ENCODE measurements around the gene DDAH2.

Gene DDAH2, protein sequence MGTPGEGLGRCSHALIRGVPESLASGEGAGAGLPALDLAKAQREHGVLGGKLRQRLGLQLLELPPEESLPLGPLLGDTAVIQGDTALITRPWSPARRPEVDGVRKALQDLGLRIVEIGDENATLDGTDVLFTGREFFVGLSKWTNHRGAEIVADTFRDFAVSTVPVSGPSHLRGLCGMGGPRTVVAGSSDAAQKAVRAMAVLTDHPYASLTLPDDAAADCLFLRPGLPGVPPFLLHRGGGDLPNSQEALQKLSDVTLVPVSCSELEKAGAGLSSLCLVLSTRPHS

GRCh38 chr6:31728767-31729514 lies at the start of gene DDAH2:
DDAH2 (minus strand) TSS chr6:31729299; CDS start chr6:31729161, 138 bp downstream.
- no peak for DNase-seq

DNA sequence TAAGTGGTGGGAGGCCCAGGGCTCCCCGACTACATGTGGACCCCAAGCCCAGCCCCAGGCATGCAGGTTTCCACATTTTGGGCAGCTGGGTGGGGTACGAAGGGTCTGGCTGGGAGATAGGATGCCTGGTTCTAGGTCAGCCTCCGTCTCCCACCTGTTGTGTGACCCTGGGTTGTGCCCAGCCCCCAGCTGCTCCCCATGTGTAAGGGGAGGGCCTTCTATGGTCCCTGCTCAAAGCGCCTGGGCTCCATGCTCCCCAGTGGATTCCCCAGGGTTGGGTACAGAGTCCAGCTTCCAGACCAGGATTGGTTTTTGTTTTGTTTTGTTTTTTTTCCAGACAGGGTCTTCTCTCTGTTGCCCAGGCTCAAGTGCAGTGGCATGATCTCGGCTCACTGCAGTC lies 49.1 kb upstream of the DDAH2 start:
- DNase-seq: no peak

- DNase-seq: no peak
These were observed 48.6 kb upstream of the DDAH2 start for GRCh38 chr6:31777667-31778050.

GRCh38 chr6:31776989-31777666 lies 48.0 kb upstream of the DDAH2 start, which contains the start of gene VWA7:
VWA7 (minus strand) TSS chr6:31777328; CDS start chr6:31776779, 549 bp downstream.
- DNase-seq: peak; percentile 90

GRCh38 chr6:31776485-31776988 lies 47.4 kb upstream of the DDAH2 start:
- DNase-seq: no peak

GRCh38 chr6:31775633-31776484 lies 46.8 kb upstream of the DDAH2 start:
- no peak for DNase-seq

- DNase-seq: no peak
These were observed 46.1 kb upstream of the DDAH2 start for GRCh38 chr6:31775184-31775583.

GRCh38 chr6:31771992-31772358 lies 42.9 kb upstream of the DDAH2 start:
- no peak for DNase-seq

GRCh38 chr6:31770860-31771259 lies 41.8 kb upstream of the DDAH2 start:
- no peak for DNase-seq

GRCh38 chr6:31769684-31770371 lies 40.7 kb upstream of the DDAH2 start:
- DNase-seq: peak; percentile 91

DNA sequence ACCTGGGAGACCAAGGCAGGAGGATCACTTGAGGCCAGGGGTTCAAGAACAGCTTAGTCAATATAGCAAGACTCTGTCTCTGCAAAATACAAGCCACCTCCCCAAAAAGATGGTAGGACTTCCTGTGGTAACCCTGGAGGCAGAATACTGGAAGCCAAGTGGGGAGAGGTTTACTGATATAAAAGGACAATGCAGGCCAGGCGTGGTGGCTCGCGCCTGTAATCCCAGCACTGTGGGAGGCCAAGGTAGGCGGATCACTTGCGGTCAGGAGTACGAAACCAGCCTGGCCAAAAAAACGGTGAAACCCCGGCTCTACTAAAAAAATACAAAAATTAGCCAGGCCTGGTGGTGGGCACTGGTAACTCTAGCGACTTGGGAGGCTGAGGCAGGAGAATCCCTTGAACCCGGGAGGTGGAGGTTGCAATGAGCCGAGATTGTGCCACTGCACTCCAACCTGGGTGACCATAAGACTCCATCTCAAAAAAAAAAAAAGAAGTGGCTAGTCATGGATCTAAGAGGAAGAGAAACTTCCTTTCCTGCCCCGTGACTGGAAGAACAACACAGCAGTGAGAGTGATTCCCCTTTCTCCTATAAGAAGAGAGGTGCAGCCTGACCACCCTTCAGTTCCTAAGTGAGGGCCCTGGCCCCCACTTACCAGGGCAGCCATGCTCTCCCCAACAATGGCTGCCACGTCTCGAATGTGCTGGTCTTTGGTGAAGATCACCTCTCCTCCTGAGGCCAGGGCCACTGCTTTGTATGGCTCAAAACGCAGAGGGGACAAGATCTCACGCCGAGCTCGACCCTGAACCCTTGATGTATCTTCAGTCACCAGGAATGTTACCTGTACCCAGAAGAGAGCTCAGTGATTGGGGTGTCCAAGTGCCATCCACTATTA lies 39.5 kb upstream of the DDAH2 start:
- DNase-seq: no peak

DNA sequence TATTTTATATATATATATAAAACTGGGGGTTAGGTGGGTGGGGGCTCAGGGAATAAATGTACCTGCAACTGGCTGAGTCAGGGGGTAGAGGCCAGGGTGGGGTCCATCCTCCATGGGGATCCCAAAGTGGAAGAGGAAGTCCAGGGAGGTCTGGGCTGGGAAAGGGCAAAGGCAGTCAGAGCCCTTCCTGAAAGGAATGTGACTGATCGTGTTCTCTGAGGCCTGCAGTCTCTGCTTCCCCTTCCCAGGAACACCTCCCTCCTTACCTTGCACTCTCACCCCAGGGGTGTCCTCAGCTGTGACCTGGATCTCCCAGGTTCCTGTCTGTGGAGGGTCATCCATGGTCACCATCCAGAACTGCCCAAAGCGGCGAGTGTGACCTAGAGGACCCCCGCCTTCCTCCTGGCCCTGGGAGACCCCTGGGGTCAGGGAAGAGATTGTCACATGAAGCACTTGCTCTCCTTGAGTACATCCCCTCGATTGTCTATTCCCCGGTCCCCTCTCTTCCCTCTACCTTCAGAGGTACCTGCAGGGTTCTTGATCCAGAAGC lies 38.1 kb upstream of the DDAH2 start:
- DNase-seq: no peak

DNA sequence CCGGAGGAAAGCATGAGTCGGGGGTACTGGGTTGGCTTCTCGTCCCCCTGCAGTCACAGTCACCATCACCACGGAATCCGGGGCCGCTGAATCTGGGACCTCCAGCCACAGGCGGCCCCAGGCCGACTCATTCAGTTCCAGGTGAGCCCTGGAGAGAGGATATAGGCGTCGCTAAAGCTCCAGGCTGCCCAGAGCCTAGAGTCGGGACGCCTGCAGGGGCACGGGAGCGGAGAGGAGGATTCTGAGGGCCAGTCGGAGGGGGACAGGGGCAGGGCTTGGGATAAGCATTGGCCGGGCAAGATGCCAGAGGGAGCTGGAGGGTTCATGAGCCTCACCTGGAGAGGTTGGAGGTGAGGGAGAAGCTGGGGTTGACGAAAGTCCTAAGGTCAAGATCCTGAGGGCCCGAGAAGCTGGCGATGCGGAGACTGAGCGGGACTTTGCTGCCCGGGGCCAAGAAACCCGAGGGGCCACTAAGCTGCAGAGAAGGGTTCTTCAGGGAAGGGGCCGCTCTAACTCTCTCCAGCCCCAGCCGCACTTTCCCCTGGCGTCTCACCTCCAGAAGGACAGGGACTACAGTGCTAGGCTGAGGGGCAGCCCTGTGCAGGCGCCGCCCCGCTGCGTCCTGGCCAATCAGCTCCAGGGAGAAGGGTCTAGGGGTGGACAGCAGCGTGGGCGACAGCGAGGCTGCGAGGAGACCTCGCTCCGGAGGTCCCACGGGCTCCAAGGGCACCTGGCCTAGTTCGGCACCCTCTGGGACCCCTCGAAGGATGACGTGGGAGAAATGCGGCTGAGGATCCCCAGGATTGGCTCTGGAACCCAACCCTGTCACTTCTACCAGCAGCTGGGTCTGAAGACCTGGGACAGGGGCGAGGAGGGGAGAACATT lies 37.1 kb upstream of the DDAH2 start:
- no peak for DNase-seq

GRCh38 chr6:31765559-31765909 lies 36.4 kb upstream of the DDAH2 start:
- DNase-seq: no peak

DNA sequence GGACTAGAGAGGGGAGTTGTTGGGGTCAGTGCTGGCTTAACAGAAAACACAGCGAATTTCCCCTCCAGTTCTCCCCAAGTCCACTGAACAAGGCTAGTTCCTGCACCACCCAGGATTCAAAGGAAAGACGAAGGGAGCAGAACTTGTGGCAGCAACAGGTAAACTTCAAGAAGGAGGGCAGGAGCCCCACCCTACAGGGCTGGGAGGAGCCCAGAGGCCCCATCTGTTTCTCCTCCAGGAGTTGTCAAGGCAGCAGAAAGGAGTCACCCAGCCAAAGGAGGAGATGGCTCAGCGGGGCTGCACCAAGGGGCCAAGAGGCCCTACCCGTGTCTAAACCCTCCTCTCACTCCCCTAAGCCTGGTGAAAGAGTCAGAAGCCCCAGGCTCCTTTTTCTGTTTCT lies 35.1 kb upstream of the DDAH2 start:
- DNase-seq: no peak

- no peak for DNase-seq
These were observed 34.5 kb upstream of the DDAH2 start for GRCh38 chr6:31763619-31763940.

- DNase-seq: no peak
These were observed 33.9 kb upstream of the DDAH2 start for GRCh38 chr6:31762878-31763618.

- DNase-seq: no peak
These were observed 33.3 kb upstream of the DDAH2 start, which contains the start of gene SAPCD1 for GRCh38 chr6:31762356-31762755. SAPCD1 (plus strand) TSS chr6:31762656; CDS start chr6:31763055, 399 bp downstream.

DNA sequence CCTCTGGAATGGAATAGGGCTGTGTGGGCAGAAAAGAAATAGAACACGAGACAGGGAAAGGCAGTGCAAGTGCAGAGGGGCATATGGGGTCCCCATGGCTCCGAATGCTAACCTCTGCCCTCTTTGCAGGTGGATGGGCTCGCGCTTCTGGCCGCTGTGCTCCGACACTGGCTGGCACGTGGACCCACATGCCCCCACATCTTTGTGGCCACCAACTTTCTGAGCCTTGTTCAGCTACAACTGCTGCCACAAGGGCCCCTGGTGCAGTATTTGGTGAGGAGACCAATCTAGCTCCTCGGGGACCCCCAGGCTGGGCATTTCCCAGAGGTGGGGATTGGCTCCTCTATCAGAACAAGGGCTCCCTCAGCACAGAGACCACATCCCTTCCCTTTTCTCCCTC lies 32.2 kb upstream of the DDAH2 start:
- DNase-seq: no peak

All from activated CD8-positive, alpha-beta memory T cell treated with anti-CD3 and anti-CD28 coated beads for 24 hours (primary cell).